ENCODE results near the gene RNF222. TPM values are rescaled to one million over a fixed set of nuclear protein-coding genes. Genes with fewer than 3 reads are reported as not detected.

Gene RNF222
- total and polyA plus RNA-seq, 2 experiments from 2014 or later, result 0.37 TPM; not detected in 1

DNA sequence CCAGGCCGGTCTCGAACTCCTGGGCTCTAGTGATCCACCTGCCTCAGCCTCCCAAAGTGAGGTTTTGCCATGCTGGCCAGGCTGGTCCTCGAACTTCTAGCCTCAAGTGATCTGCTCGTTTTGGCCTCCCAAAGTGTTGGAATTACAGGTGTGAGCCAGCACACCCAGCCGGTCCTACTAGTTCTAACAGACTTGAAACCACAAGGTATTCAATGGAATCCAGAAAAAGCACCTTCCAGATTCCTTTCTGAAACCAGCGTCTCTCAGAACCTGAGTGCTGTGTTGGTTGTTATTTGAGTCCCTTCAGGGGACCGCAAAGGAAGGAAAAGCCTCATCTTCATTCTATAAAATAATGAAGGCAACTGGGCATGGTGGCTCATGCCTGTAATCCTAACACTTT, 25.2 kb downstream of the RNF222 start:
- no peak for DNase-seq (ENCODE audit: low read depth in 1 of 2, low spot score in 1 of 2)
- Histone ChIP-seq H3K27ac (no peak overlapping the region), H3K36me3 (peaks cover 23% of the 10 kb centered on the region), H3K4me1 (ENCODE audit: low read depth) (peaks cover 5% of the 10 kb centered on the region), H3K27me3 (no peaks in the 10 kb centered on the region), H3K4me3 (no peak overlapping the region), H3K9me3 (ENCODE audit: low read depth) (no peaks in the 10 kb centered on the region)
- TF ChIP-seq, protein P1, sequence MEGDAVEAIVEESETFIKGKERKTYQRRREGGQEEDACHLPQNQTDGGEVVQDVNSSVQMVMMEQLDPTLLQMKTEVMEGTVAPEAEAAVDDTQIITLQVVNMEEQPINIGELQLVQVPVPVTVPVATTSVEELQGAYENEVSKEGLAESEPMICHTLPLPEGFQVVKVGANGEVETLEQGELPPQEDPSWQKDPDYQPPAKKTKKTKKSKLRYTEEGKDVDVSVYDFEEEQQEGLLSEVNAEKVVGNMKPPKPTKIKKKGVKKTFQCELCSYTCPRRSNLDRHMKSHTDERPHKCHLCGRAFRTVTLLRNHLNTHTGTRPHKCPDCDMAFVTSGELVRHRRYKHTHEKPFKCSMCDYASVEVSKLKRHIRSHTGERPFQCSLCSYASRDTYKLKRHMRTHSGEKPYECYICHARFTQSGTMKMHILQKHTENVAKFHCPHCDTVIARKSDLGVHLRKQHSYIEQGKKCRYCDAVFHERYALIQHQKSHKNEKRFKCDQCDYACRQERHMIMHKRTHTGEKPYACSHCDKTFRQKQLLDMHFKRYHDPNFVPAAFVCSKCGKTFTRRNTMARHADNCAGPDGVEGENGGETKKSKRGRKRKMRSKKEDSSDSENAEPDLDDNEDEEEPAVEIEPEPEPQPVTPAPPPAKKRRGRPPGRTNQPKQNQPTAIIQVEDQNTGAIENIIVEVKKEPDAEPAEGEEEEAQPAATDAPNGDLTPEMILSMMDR (IDR thresholded peaks at IDR 0.05; ENCODE audit: low read depth, low read length), result no peak

DNA sequence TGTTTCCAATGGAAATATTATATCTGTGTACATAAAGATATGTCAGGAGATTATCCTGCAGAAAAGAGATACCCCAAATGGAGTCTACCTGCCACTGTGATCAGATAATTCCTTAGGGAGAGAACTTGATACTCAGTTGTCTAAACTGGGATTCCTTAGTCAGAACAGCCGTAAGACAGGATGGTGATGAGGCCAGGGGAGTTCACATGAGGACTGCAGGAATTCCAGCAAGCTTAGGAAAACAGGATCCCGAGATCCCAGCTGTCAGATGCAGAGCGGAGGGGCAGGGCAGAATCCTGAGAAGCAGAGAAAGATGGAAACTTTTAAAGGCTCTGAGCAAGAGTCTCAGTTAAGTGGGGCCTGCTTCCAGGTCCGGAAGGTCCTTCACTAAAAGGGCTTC, 25.8 kb downstream of the RNF222 start:
- no peaks in the 10 kb centered on the region for H3K4me1 ChIP-seq (ENCODE audit: low read depth)
- no peak overlapping the region for H3K27ac ChIP-seq
- peaks cover 17% of the 10 kb centered on the region for H3K36me3 ChIP-seq
- H3K27me3 ChIP-seq, result no peaks in the 10 kb centered on the region
- TF ChIP-seq, protein P1 (IDR thresholded peaks at IDR 0.05; ENCODE audit: low read depth, low read length), result no peak
- no peak overlapping the region for H3K4me3 ChIP-seq
- H3K9me3 ChIP-seq (ENCODE audit: low read depth), result no peaks in the 10 kb centered on the region
- DNase-seq (ENCODE audit: low read depth in 1 of 2, low spot score in 1 of 2), result no peak

DNA sequence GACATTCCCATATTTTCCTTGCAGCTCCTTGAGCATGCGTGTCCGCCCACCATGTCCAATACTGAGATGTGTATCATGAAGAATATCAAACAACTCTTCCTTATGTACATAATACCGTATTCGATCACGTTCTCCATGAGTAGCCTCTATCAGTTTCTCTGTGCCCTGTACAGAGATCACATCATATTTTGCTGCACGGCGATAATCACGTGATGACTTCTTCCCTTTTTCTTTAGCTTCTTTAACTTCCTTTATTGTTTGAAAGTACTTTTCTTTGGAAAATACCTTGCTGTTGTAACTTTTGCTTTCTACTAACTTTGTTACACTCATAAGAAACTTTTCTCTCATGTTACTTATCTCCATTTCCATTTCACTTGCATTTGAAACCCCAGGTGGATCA, 27.7 kb downstream of the RNF222 start:
- H3K4me1 ChIP-seq (ENCODE audit: low read depth), result no peaks in the 10 kb centered on the region
- no peak overlapping the region for H3K4me3 ChIP-seq
- no peak for DNase-seq (ENCODE audit: low read depth in 1 of 2, low spot score in 1 of 2)
- no peak overlapping the region for H3K27ac ChIP-seq
- TF ChIP-seq, protein P1 (IDR thresholded peaks at IDR 0.05; ENCODE audit: low read depth, low read length), result no peak
- H3K27me3 ChIP-seq, result no peaks in the 10 kb centered on the region
- H3K9me3 ChIP-seq (ENCODE audit: low read depth), result no peaks in the 10 kb centered on the region
- peaks cover 17% of the 10 kb centered on the region for H3K36me3 ChIP-seq

DNA sequence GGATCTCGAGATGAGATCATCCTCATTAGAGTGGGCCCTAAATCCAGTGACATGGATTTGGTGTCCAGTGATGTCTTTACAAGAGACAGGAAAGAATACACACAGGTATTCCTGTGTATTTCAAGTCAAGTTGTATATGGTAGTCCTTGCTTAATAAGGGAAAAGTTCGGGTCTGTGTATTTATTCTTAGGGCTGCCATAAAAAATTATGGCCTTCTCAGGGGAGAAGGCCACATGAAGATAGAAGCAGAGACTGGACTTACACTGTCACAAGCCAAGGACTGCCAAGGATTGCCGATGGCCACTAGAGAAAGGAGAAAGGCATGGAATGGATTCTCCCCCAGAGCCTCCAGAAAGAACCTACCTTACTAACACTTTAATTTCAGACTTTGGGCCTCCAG, 29.4 kb downstream of the RNF222 start:
- no peak overlapping the region for H3K27ac ChIP-seq
- H3K4me1 ChIP-seq (ENCODE audit: low read depth), result no peaks in the 10 kb centered on the region
- H3K4me3 ChIP-seq, result no peak overlapping the region
- H3K36me3 ChIP-seq, result peaks cover 17% of the 10 kb centered on the region
- DNase-seq (ENCODE audit: low read depth in 1 of 2, low spot score in 1 of 2), result no peak
- no peaks in the 10 kb centered on the region for H3K27me3 ChIP-seq
- H3K9me3 ChIP-seq (ENCODE audit: low read depth), result no peaks in the 10 kb centered on the region
- TF ChIP-seq, protein P1 (IDR thresholded peaks at IDR 0.05; ENCODE audit: low read depth, low read length), result no peak

DNA sequence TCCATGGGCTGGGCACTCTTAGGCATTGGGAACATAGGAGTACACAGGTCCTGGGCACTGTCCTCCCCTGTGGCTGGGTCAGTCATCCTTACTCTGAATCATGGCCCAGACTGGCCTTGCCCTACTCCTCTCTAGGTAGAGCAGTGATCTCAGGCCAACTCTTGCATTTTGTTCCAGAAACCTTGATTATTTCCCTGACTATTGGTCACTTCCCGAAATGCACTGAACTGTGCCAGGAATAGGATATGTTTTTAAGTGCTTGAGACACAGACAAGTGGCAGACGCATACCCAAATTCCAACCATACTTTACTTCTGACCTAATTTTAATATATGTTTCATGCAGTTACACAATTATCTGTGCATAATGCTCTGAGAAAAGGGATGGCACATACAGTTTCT, 31.4 kb downstream of the RNF222 start:
- peaks cover 14% of the 10 kb centered on the region for H3K36me3 ChIP-seq
- H3K27ac ChIP-seq, result peak overlapping the region; percentile 24
- no peaks in the 10 kb centered on the region for H3K4me1 ChIP-seq (ENCODE audit: low read depth)
- no peak overlapping the region for H3K4me3 ChIP-seq
- no peaks in the 10 kb centered on the region for H3K9me3 ChIP-seq (ENCODE audit: low read depth)
- DNase-seq (ENCODE audit: low read depth in 1 of 2, low spot score in 1 of 2), result peak in 1 of 2 donors; percentile 89
- H3K27me3 ChIP-seq, result no peaks in the 10 kb centered on the region
- TF ChIP-seq, protein P1 (IDR thresholded peaks at IDR 0.05; ENCODE audit: low read depth, low read length), result no peak

DNA sequence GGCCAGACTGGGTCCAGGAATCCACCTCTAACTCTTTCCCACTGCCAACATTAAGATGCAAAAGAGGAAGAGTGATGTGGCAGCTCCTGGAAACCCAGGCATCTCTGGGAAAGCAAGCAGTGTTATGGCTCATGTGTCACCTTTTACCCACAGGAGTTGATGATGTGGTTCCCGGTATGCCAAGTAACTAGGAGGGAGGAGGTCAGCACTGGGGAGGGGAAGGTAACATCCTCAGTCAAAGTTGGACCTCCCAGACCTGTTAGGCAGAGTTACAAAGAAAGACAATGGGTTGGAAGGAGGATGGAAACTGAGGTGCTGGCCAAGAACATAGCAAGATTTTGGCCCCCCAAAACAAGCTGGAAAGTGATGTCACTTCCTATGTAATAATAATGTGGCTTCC, 32.5 kb downstream of the RNF222 start:
- DNase-seq (ENCODE audit: low read depth in 1 of 2, low spot score in 1 of 2), result peak in 1 of 2 donors; percentile 39
- no peaks in the 10 kb centered on the region for H3K9me3 ChIP-seq (ENCODE audit: low read depth)
- H3K36me3 ChIP-seq, result peaks cover 13% of the 10 kb centered on the region
- TF ChIP-seq, protein P1 (IDR thresholded peaks at IDR 0.05; ENCODE audit: low read depth, low read length), result no peak
- no peaks in the 10 kb centered on the region for H3K4me1 ChIP-seq (ENCODE audit: low read depth)
- no peak overlapping the region for H3K27ac ChIP-seq
- no peaks in the 10 kb centered on the region for H3K27me3 ChIP-seq
- H3K4me3 ChIP-seq, result no peak overlapping the region

Data from cardiac muscle cell (in vitro differentiated cells and primary cell).